GM13976 (cell line): ENCODE results near the gene KLHL14.

Experiments used
- DNase-seq: peaks from one replicate; pipeline ENCODE4 v3.0.0; 2012; ENCODE audit warnings: low spot score
- CTCF ChIP-seq: IDR thresholded peaks from 2 replicates; pipeline ENCODE4 v1.5.1; 2012; ENCODE audit warnings: borderline replicate concordance, mild to moderate bottlenecking; ENCODE audit not compliant: insufficient read depth; ENCODE audit errors: extremely low read depth, missing control alignments, control extremely low read depth
- in situ Hi-C: fragments of 300-500 bp; cut with MboI; formaldehyde crosslinking; loops from one replicate; pipeline ENCODE4 v1.12.0; 2022; ENCODE audit warnings: low sequenced_read_pairs, mixed read lengths, inconsistent platforms; ENCODE audit not compliant: unreplicated experiment

Gene KLHL14

DNA sequence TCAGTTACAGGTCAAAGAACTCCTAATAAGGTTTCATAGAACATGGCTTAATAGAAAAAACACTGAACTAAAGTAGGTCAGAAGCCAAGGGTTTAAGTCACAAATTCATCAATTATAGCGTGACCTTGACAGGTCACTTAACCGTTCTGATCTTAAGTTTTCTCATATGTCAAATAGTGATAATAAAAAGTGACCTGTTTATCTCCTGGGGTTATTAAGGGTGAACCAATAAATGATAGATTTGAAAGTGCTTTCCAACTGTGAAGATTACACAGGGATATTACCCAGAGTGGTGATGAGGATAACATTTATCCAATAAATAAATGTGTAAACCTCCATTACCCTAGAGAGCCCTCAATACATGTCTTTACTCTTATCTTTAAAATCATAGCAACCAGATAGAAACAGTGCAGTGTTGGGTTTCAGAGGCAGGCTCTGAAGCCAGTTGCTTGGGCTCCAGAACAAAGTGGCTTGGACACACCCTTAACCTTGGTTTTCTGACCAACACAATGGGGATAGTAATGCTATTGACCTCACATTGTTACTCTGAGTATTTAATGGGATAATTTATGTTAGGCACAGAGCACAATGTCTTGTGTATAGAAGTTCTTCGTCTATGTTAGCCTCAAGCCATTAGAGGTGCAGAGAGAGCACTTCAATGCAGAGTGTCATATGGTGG lies 48.6 kb downstream of the KLHL14 start:
- in situ Hi-C loops, result no loop called here
- no peak for DNase-seq
- no peak for TF ChIP-seq CTCF

GRCh38 chr18:32722279-32722678 lies 50.5 kb downstream of the KLHL14 start:
- TF ChIP-seq CTCF, result no peak
- DNase-seq, result no peak
- in situ Hi-C loops, result no loop called here

GRCh38 chr18:32717126-32717525 lies 55.7 kb downstream of the KLHL14 start:
- in situ Hi-C loops, result loop anchor here (10.0 kb wide), 1 partner anchor 198 kb away; no protein-coding TSS in a partner anchor
- no peak for DNase-seq
- no peak for TF ChIP-seq CTCF

- DNase-seq, result peak; percentile 42
- TF ChIP-seq CTCF, result peak; percentile 78
- in situ Hi-C loops, result loop anchor here (10.0 kb wide), 1 partner anchor 200 kb away; no protein-coding TSS in a partner anchor
These were observed 58.2 kb downstream of the KLHL14 start for GRCh38 chr18:32714571-32715148.

DNA sequence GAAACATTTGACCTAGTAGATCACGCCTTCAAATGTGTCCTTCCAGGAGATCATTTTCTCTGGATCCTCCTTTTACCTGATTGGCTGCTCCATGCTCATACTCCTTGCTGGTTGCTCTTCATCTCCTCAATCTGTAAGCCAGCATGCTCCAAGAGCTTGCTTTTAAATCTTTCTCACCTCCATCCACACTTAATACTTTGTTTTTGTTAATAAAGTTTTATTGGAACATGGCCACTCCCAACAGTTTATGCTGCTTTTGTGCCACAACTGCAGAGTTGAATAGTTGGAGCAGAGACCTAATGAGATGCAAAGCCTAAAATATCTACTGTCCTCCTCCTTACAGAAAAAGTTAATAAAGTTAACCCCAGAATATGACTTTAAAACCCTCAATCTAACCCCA lies 60.0 kb downstream of the KLHL14 start:
- no peak for TF ChIP-seq CTCF
- in situ Hi-C loops, result loop anchor here (10.0 kb wide), 1 partner anchor 202 kb away; no protein-coding TSS in a partner anchor
- DNase-seq, result no peak

DNA sequence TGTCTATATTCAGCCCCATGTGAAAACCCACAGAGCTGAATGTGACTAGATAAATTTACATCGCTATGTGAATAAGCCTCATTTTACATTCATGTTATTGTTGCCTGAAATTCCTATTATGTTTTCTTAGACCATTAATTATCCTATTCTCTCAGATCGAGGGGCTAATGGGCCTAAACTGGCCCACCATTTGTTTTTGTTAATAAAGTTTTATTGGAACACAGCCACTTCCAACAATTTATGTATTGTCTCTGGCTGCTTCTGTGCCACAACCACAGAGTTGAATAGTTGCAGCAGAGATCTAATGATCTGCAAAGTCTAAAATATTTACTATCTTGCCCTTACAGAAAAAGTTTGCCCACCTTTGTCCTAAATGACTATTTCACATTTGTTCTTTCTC lies 61.0 kb downstream of the KLHL14 start:
- in situ Hi-C loops, result loop anchor here (10.0 kb wide), 1 partner anchor 203 kb away; no protein-coding TSS in a partner anchor
- DNase-seq, result no peak
- no peak for TF ChIP-seq CTCF
